NCI-H2171 treated with DMSO at 0.1 percent for 48 hours (cell line): ENCODE data around the gene SPCS1.
"Not testable (repeated sequence)": the region's sequence is repeated elsewhere in the genome, so short reads cannot be mapped to it uniquely, and the experiment has no call there.

ENCODE experiments used
- DNase-seq: peaks from one replicate; lab custom pipeline; 2025; lab: John Stamatoyannopoulos, UW

SPCS1 gene

GRCh38 chr3:52705688-52706686 is at the start of gene SPCS1, which contains the start of gene GLT8D1:
SPCS1 (plus strand) TSS chr3:52706106; CDS start chr3:52706247, 141 bp downstream.
GLT8D1 (minus strand) TSS chr3:52705791; CDS start chr3:52700460, 5,331 bp downstream.
- DNase-seq = peak; percentile 72

GRCh38 chr3:52660046-52660445 is 45.9 kb upstream of the SPCS1 start:
- no peak for DNase-seq

GRCh38 chr3:52663098-52663497 is 42.8 kb upstream of the SPCS1 start:
- no peak for DNase-seq

- DNase-seq = no peak
Observed at GRCh38 chr3:52670621-52671521, 35.0 kb upstream of the SPCS1 start.

GRCh38 chr3:52671676-52672075 is 34.2 kb upstream of the SPCS1 start:
- no peak for DNase-seq

GRCh38 chr3:52676201-52676600 is 29.7 kb upstream of the SPCS1 start:
- DNase-seq = not testable (repeated sequence)

GRCh38 chr3:52678265-52679198 is 27.4 kb upstream of the SPCS1 start:
- DNase-seq = no peak

- no peak for DNase-seq
Observed at GRCh38 chr3:52679199-52679538, 26.7 kb upstream of the SPCS1 start.

GRCh38 chr3:52679811-52680210 is 26.1 kb upstream of the SPCS1 start:
- no peak for DNase-seq

GRCh38 chr3:52681596-52681995 is 24.3 kb upstream of the SPCS1 start:
- no peak for DNase-seq

GRCh38 chr3:52682016-52682415 is 23.9 kb upstream of the SPCS1 start:
- no peak for DNase-seq

- DNase-seq = no peak
Observed at GRCh38 chr3:52683611-52684010, 22.3 kb upstream of the SPCS1 start.

- no peak for DNase-seq
Observed at GRCh38 chr3:52684184-52684583, 21.7 kb upstream of the SPCS1 start.

- peak; percentile 68 for DNase-seq
Observed at GRCh38 chr3:52685285-52685708, 20.6 kb upstream of the SPCS1 start.

GRCh38 chr3:52685709-52686691 is 19.9 kb upstream of the SPCS1 start, which contains the start of the genes GNL3 and PBRM1:
GNL3 (plus strand) TSS chr3:52686032; CDS start chr3:52686093, 61 bp downstream.
PBRM1 (minus strand) TSS chr3:52685913.
- DNase-seq = peak; percentile 79

GRCh38 chr3:52688266-52688665 is 17.6 kb upstream of the SPCS1 start:
- DNase-seq = no peak

- no peak for DNase-seq
Observed at GRCh38 chr3:52689151-52689550, 16.8 kb upstream of the SPCS1 start.

- no peak for DNase-seq
Observed at GRCh38 chr3:52690560-52690959, 15.3 kb upstream of the SPCS1 start.

GRCh38 chr3:52693071-52693470 is 12.8 kb upstream of the SPCS1 start:
- DNase-seq = no peak
